Natural killer cell (primary cell): ENCODE data around the gene EXO1. TPM values are rescaled to one million over a fixed set of nuclear protein-coding genes. Genes with fewer than 3 reads are reported as not detected.
"Not testable (repeated sequence)": the region's sequence is repeated elsewhere in the genome, so short reads cannot be mapped to it uniquely, and the experiment has no call there.

Experiments
- ATAC-seq, 3 donors: fragments of 150-1000 bp in 2 of 3; fragments of 200-7000 bp in 1 of 3; cut with Tn5 transposase; 1 replicate in 1 of 3; 2 replicates in 2 of 3; pipeline ENCODE4 v1.10.0; 2021; ENCODE audit warnings: mild to moderate bottlenecking in 2 of 3, moderate library complexity in 2 of 3
- DNase-seq, 2 donors: peaks; one replicate each; pipeline versions ENCODE4 v3.0.0 to v3.0.0-alpha.2; 2013 to 2021; ENCODE audit warnings: mixed read lengths in 1 of 2
- H3K27ac ChIP-seq: one replicate; pipeline ENCODE4 v1.5.1; 2013; ENCODE audit warnings: mild to moderate bottlenecking, low read length
- H3K27me3 ChIP-seq: one replicate; pipeline ENCODE4 v1.6.1; 2013; ENCODE audit warnings: low read length; ENCODE audit not compliant: control insufficient read depth, insufficient read depth
- H3K36me3 ChIP-seq: one replicate; pipeline ENCODE4 v1.6.1; 2013; ENCODE audit warnings: low read length; ENCODE audit not compliant: control insufficient read depth, insufficient read depth
- H3K4me1 ChIP-seq: one replicate; pipeline ENCODE4 v1.6.1; 2013; ENCODE audit warnings: low read length; ENCODE audit not compliant: control insufficient read depth, insufficient read depth
- H3K4me3 ChIP-seq: one replicate; pipeline ENCODE4 v1.5.1; 2013; ENCODE audit warnings: low read length
- H3K9me3 ChIP-seq: one replicate; pipeline ENCODE4 v1.6.1; 2013; ENCODE audit warnings: low read length; ENCODE audit not compliant: control insufficient read depth, insufficient read depth
- H3K27ac Mint-ChIP-seq, 2 donors: one replicate each; pipeline ENCODE4 v1.8.0; 2022; ENCODE audit warnings: mild to moderate bottlenecking in 2 of 2, mixed read lengths in 2 of 2, moderate library complexity in 1 of 2
- H3K27me3 Mint-ChIP-seq, 2 donors: one replicate each; pipeline ENCODE4 v1.8.0; 2022; ENCODE audit warnings: low read depth in 2 of 2, mixed read lengths in 2 of 2
- H3K36me3 Mint-ChIP-seq: one replicate; pipeline ENCODE4 v1.8.0; 2022; ENCODE audit warnings: mixed read lengths
- H3K4me1 Mint-ChIP-seq, 2 donors: one replicate each; pipeline ENCODE4 v1.8.0; 2022; ENCODE audit warnings: mixed read lengths in 2 of 2
- H3K4me3 Mint-ChIP-seq: one replicate; pipeline ENCODE4 v1.8.0; 2022; ENCODE audit warnings: mild to moderate bottlenecking, moderate library complexity, mixed read lengths
- H3K9me3 Mint-ChIP-seq, 2 donors: one replicate each; pipeline ENCODE4 v1.8.0; 2022; ENCODE audit warnings: mixed read lengths in 2 of 2
- CTCF ChIP-seq: fragments of 200-600 bp; IDR thresholded peaks from one replicate; pipeline ENCODE4 v1.8.0; 2022; ENCODE audit warnings: antibody characterized with exemption
- WGBS: methylation state at CpG from one replicate; pipeline ENCODE4 v1.1.7; 2013; ENCODE audit warnings: missing lambda C conversion rate; ENCODE audit not compliant: insufficient coverage; 5-methylcytosine and 5-hydroxymethylcytosine counted together
- intact Hi-C: fragments of 100-400 bp; cut with micrococcal nuclease; formaldehyde crosslinking; loops from one replicate; pipeline ENCODE4 v1.14.2; 2022
- total RNA-seq, 4 donors: library from RNA; stranded (reverse); fragments of 120-200 nt in 1 of 4; gene quantifications; one replicate each; pipeline versions ENCODE4 v1.2.3 to v1.2.4, GENCODE V29; 2013 to 2022

EXO1 gene
- total RNA-seq, 3 donors from 2014 or later (not counting 1 experiment from before 2014, with no cell fraction given) = 1.6 to 2.7 (median 1.7) TPM

- Mint-ChIP-seq H3K27ac (no peak overlapping the region), H3K9me3 (no peaks in the 10 kb centered on the region), H3K4me3 (no peak overlapping the region), H3K4me1 (no peaks in the 10 kb centered on the region), H3K36me3 (no peaks in the 10 kb centered on the region), H3K27me3 (peaks cover 9 to 21% of the 10 kb centered on the region in 2 donors)
- Histone ChIP-seq H3K36me3 (no peaks in the 10 kb centered on the region), H3K27me3 (no peaks in the 10 kb centered on the region), H3K4me3 (no peak overlapping the region), H3K4me1 (no peaks in the 10 kb centered on the region), H3K27ac (no peak overlapping the region), H3K9me3 (no peaks in the 10 kb centered on the region)
- WGBS = 87% methylated on average over 3 of the region's 3 CpGs
- intact Hi-C loops = no loop called here
- DNase-seq = no peak
- no peak for TF ChIP-seq CTCF
- ATAC-seq = no peak
Measured at GRCh38 chr1:241802863-241803262, 45.1 kb upstream of the EXO1 start.

- H3K4me3 Mint-ChIP-seq, H3K9me3 Mint-ChIP-seq, H3K4me3 ChIP-seq, H3K27ac ChIP-seq, H3K9me3 ChIP-seq, intact Hi-C loops, DNase-seq, H3K36me3 Mint-ChIP-seq, H3K27me3 ChIP-seq, H3K4me1 Mint-ChIP-seq, ATAC-seq, H3K4me1 ChIP-seq, H3K36me3 ChIP-seq, H3K27ac Mint-ChIP-seq: not testable (repeated sequence)
- peaks cover 9 to 34% of the 10 kb centered on the region in 2 donors for H3K27me3 Mint-ChIP-seq
- WGBS = 82% methylated on average over 4 of the region's 4 CpGs
Measured at GRCh38 chr1:241804706-241805105, 43.3 kb upstream of the EXO1 start.

GRCh38 chr1:241808265-241808664 lies 39.7 kb upstream of the EXO1 start:
- Mint-ChIP-seq H3K36me3 (no peaks in the 10 kb centered on the region), H3K9me3 (no peaks in the 10 kb centered on the region), H3K4me1 (no peaks in the 10 kb centered on the region), H3K27me3 (peaks cover 6 to 13% of the 10 kb centered on the region in 2 donors), H3K4me3 (no peak overlapping the region), H3K27ac (no peak overlapping the region)
- Histone ChIP-seq H3K4me1 (no peaks in the 10 kb centered on the region), H3K27me3 (no peaks in the 10 kb centered on the region), H3K27ac (no peak overlapping the region), H3K9me3 (no peaks in the 10 kb centered on the region), H3K36me3 (no peaks in the 10 kb centered on the region), H3K4me3 (no peak overlapping the region)
- ATAC-seq (no peak), DNase-seq (no peak)
- intact Hi-C loops = no loop called here
- TF ChIP-seq CTCF = no peak
- WGBS = 64% methylated on average over 2 of the region's 2 CpGs

DNA sequence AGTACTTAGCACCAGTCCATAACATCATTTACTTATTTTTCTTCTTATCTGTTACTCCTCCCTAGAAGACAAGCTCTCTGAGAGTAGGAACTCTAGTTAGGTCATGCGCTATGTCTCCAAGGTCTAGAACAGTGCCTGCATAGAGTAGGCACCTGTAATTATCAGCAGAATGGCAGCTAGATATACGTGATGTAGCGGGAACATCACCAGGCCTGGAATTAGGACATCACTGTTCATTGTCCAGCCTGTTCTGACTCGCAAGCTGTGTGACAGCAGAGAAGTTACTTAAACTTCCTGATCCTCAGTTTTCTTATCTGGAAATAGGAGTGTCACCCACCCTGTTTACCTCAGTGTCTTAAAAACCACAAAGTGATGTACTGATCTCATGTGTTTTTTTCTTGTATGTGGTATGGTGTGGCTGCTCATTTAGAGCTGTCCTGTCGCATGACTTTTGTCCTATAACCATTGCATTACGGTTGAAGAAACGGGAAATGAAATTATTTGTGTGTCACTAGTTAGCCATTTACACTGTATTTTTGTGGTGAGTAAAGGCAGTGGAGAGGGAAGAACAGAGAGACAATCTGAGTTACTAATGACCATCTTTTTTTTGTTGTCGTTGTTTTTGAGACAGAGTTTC lies 37.1 kb upstream of the EXO1 start:
- no peaks in the 10 kb centered on the region for H3K36me3 Mint-ChIP-seq
- WGBS = 80% methylated on average over 8 of the region's 8 CpGs
- intact Hi-C loops = no loop called here
- ATAC-seq = no peak
- H3K27me3 Mint-ChIP-seq = peaks cover 7 to 13% of the 10 kb centered on the region in 2 donors
- Histone ChIP-seq H3K27ac (no peak overlapping the region), H3K4me1 (no peaks in the 10 kb centered on the region), H3K4me3 (no peak overlapping the region), H3K36me3 (no peaks in the 10 kb centered on the region), H3K27me3 (no peaks in the 10 kb centered on the region), H3K9me3 (no peaks in the 10 kb centered on the region)
- no peaks in the 10 kb centered on the region for H3K9me3 Mint-ChIP-seq
- no peak overlapping the region for H3K27ac Mint-ChIP-seq
- no peak overlapping the region for H3K4me3 Mint-ChIP-seq
- TF ChIP-seq CTCF = no peak
- no peak for DNase-seq
- no peaks in the 10 kb centered on the region for H3K4me1 Mint-ChIP-seq
